GM18951 (cell line): ENCODE measurements around the gene ITM2A.

ENCODE experiments used
- POLR2A ChIP-seq: IDR thresholded peaks from 4 replicates; pipeline ENCODE4 v1.6.1; 2011; ENCODE audit warnings: mild to moderate bottlenecking; ENCODE audit not compliant: insufficient read length, insufficient read depth; ENCODE audit errors: extremely low read depth
- in situ Hi-C: fragments of 300-500 bp; cut with MboI; formaldehyde crosslinking; loops from one replicate; pipeline ENCODE4 v1.12.0; 2022; ENCODE audit warnings: low sequenced_read_pairs, mixed read lengths, inconsistent platforms; ENCODE audit not compliant: unreplicated experiment

Gene ITM2A

DNA sequence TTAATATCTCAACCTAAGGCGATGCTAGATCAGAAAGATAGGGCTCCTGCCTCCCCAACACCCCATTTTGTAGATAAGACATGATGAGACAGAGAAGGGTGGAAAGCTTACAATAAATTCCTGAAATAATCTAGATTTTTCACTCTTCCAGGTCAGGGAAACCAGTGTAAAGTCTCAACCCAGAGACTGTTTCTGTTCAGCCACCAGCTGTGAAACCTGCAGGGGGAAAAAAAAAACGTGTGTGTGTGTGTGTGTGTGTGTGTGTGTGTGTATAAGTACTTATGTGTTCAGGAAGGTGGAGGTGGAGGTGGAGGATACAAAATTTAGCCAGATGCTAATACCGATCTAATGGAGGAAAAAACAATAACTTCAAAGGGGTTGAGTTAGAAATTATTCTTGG is 773 bp upstream of the ITM2A start:
- no peak for TF ChIP-seq POLR2A
- in situ Hi-C loops, result no loop called here

GRCh38 chrX:79366556-79366872 is 620 bp downstream of the ITM2A start:
- no peak for TF ChIP-seq POLR2A

GRCh38 chrX:79365591-79365990 is 1.5 kb downstream of the ITM2A start:
- in situ Hi-C loops, result no loop called here

More at GRCh38 chrX:79366556-79366872, 620 bp downstream of the ITM2A start:
- in situ Hi-C loops, result no loop called here

DNA sequence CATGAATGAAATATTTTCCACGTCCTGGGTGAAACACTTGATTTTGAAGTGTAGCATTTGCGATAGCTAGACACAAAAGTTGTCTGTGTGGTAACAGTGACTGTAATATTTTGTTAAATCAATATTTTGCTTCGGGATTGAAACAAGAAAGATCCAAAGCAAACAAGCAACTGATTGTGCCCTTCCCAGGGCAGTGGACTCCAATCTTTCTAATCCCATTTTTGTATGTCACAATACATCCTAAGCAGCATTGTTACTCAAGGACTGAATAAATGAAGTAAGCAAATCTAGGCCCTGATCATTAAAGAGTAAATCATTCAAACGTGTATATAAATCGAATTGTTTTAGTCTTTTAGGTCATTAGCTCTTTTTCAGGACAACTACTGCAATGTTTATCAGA is 2.8 kb downstream of the ITM2A start:
- no peak for TF ChIP-seq POLR2A
- in situ Hi-C loops, result no loop called here

More at GRCh38 chrX:79365591-79365990, 1.5 kb downstream of the ITM2A start:
- TF ChIP-seq POLR2A, result no peak

DNA sequence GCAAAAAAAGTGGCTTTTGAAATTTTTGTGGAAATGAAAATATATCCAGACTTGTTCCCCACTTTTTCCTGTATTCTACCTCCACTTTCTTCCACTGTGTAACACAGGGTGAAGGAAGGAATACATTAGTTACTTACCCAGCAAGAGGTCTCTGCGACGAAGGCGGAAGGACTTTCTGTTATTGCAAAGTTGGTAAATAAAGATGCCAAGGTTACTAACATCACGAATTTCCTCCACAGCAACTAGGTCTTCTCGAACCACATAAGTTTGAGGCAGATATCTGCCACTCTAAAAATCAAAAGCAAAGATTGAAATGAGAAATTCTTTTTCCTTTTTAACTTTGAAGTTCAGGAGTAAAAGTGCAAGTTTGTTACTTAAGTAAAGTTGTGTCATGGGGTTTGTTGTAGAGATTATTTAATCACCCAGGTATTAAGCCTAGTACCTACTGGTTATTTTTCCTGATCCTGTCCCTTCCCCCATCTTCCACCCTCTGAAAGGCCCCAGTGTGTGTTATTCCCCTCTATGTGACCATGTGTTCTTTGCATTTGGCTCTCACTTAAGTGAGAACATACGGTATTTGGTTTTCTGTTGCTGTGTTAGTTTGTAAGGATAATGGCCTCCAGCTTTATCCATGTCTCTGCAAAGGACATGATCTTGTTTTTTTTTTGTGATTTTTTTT is 5.8 kb downstream of the ITM2A start:
- in situ Hi-C loops, result no loop called here
- no peak for TF ChIP-seq POLR2A

DNA sequence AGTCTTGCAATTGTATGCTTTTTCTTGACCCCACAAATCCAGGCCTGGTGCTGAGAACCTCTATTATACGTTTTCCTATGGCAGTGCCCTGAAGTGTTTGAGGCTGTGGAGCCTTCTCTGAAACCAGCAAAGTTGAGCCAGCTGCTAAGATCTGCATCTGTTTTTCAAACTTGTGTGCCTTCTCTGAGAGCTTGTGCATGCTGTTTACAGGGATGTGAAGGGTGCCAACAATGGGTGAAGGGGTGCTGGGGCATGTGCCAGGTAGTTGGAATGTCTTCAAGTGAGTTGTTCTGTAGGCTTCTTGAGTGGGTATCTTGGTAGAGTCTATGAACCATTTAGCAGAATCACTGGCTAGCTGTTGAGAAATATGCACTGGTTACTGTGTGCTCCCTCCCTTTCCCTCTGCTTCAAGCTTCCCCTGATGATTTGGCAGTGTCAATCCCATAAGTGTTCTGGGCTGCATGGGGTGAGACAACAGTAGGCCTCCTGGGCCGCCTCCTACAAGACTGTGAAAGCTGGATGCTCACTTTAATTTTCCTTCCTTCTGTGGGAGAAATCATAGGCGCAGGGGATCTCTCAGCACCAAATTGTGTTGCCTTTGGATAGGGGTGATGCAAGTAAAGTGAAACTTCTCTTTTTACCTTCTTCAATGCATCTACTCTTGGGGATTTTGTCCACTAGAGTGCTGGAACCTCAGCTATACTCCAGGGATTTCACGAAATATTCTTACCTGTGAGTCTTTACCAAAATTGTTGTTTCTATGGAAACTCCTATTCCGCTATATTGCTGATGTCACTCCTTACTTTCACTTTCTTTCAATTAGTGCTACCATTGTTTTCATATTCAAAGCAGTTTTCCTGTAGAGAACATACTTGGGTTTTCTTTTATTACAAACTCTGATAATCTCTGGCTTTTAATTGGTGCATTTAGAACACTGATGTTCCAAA is 30.0 kb downstream of the ITM2A start:
- in situ Hi-C loops, result no loop called here
- no peak for TF ChIP-seq POLR2A

- in situ Hi-C loops, result no loop called here
- no peak for TF ChIP-seq POLR2A
Measured at GRCh38 chrX:79330022-79330421, 37.1 kb downstream of the ITM2A start.

DNA sequence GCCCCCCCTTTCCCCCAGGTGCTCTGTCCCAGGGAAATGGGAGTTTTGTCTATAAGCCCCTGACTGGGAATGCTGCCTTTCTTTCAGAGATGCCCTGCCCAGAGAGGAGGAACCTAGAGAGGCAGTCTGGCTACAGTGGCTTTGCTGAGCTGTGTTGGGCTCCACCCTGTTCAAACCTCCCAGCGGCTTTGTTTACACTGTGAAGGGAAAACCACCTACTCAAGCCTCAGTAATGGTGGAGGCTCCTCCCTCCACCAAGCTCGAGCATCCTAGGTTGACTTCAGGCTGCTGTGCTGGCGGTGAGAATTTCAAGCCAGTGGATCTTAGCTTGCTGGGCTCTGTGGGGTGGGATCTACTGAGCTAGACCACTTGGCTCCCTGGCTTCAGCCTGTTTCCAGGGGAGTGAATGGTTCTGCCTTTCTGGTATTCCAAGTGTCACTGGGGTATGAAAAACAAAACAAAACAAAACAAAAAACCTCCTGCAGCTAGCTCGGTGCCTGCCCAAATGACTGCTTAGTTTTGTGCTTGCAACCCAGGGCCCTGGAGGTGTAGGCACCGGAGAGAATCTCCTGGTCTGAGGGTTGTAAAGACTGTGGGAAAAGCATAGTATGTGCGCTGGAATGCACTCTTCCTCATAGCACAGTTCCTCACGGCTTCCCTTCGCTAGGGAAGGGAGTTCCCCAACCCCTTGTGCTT is 41.7 kb downstream of the ITM2A start:
- in situ Hi-C loops, result no loop called here
- no peak for TF ChIP-seq POLR2A
